Glomerular endothelial cell (primary cell): ENCODE measurements around the gene TMCC3. TPM values are rescaled to one million over a fixed set of nuclear protein-coding genes. Genes with fewer than 3 reads are reported as not detected.
"Not testable (repeated sequence)": the region's sequence is repeated elsewhere in the genome, so short reads cannot be mapped to it uniquely, and the experiment has no call there.

Experiments used
- DNase-seq: peaks from one replicate; pipeline ENCODE4 v3.0.0-alpha.2; 2011; ENCODE audit warnings: low read depth, low spot score; ENCODE audit errors: extremely low read depth
- total RNA-seq: library from RNA; depleted of rRNA; stranded (reverse); fragments of >200 nt; gene quantifications from 2 replicates; pipeline ENCODE4 v1.2.3, GENCODE V29; 2015

Gene TMCC3
- total RNA-seq, 1 donor from 2014 or later = 20.5 TPM

DNA sequence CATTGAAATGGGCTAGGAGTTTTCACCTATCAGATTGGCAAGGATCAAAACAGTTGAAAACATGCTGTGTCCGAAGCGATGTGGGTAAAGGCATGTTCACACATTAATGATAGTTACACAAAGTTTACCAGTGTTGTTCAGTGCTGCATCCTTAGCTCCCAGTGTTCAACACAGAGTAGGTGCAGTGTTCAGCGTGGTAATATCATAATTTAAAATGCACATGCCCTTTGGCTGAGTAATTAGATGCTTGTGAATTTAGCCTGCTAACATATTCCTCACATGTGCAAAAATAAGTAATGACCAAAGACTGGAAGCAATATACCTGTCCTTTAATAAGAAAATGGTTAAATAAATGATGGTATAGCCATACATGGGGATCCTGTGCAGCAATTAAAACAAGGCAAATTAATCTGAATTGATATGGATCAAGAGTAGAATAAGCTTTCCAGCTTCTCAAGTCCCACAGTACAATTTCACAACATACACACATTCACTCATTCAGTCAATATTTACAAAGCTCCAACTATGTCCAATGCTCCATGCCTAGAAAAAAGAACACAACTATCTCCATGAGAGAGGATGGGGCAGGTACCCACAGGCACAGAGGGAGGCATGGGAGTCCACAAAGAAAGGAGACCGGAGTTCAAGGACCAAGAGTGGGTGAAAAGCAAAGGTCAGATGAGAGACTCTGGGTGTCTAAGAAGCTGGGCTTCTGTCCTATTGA, 12.8 kb downstream of the TMCC3 start:
- no peak for DNase-seq

- DNase-seq = no peak
These were observed 13.8 kb downstream of the TMCC3 start for GRCh38 chr12:94636462-94637085.

DNA sequence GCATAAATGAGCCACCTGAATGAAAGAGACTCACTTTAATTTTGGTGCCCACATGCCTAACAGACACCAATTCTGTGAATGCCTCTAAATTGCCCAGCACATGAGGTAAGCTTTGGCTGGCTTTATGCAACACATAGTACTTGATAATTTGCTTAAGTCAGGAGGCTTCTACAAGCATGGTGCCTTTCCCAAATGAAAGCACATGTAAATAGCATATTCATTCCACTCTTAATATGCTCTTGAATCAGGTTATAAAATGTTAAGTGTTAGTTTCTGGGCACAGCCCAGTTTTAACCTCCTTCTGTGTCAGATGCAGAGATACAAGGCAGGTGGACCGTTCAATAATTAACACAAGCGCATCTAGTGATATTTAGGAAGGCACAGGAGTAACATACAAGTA, 15.6 kb downstream of the TMCC3 start:
- no peak for DNase-seq

GRCh38 chr12:94633401-94633800, 17.0 kb downstream of the TMCC3 start:
- DNase-seq = no peak

- no peak for DNase-seq
These were observed 19.3 kb downstream of the TMCC3 start for GRCh38 chr12:94631058-94631457.

DNA sequence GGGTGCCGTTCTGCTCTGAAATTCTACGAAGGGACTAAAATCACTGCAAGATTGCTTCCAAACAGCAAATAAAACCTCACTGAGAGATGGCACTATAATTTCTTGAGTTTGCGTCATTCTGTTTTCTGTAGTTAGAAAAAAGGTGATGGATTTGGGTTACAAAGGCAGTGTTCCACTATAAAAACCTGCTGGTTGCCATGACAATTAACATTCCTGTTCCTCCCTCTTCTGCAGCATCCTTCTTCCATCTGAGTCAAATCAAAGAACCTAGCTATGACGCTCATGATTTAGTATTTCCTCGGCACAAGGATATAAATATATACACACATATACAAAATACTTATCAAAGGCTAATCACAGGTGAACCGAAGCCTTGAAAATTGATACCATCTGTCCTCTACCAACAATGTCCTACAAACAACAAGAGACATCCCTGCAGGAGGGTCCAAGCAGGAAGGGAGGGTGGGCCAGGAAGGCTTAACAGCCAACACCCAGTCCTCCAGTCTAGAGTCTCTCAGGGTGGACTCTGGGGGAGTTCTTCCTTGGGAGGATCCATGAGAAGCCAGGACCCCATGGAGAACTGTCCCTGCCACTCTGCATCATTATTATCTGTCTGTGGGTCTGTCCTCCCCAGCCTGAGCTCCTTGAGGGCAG, 21.4 kb downstream of the TMCC3 start:
- no peak for DNase-seq

DNA sequence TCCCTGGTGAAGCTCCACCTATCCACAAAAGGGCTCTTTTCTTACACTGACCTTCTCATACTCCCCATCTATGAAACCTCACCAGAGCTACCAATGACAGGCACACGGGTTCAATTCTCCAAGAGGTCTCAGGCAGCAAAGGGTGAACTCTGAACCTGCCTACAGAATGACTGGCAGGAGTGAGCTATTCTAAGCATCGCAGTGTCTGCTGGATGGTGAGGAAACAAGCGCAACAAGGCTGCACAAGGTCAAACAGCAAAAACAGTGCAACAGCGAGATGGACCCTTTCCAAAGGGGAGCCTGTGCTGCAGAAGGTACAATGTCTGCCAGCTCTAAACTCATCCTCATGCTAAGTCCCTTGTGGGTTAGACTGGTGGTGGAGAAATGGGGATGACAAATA, 22.0 kb downstream of the TMCC3 start:
- no peak for DNase-seq

- no peak for DNase-seq
These were observed 24.8 kb downstream of the TMCC3 start for GRCh38 chr12:94625531-94625930.

GRCh38 chr12:94623161-94623920, 27.0 kb downstream of the TMCC3 start:
- DNase-seq = no peak

- peak; percentile 72 for DNase-seq
These were observed 27.9 kb downstream of the TMCC3 start for GRCh38 chr12:94622475-94622874.

DNA sequence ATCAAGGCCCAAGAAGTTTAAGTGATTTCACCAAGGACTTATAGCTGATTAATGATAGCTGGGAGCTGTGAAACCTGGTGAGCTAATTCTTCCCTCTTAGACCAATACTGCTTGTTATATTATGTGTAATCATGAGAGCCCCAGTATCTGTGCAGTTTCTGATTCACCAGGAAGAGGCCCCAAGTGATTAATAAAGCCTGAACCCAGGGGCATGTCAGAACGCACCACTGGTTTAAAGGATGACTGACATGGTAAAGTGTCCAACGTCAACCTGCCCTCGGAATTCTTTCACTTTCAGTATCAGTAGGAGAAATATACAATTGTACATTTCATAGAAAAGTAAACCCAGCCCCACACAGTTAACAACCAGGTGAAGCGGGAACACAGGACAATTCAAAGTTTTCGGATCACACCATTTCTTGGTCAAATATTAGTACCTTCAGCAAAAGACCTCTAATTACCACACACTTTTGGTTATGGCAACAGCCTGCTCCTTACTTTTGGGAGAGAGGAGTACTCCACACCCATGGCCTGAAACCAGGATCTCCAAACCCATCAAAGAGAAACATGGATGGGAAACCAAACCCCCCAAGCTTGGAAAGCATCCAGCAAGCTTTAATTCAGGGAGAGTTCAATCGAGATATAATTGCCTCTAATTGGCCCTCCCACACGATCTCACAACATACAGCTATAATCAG, 28.5 kb downstream of the TMCC3 start:
- DNase-seq = no peak

DNA sequence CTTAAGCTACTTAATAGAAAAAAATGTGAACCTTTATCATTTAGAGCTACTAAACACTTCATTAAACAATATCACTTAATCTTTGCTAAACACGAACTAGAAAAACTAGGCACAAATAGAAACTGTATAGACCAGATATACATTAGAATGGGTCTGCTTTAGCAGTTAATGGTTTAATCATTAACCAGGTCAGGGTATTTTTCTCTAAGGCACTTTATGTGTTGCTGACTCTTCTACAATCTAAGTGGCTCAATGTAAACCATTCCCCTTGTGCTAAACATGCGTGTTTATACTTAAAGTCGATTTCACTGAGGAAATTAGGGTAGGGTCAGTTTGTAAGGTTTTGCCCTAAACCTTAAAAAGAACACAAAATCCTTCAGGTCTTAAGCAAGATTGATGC, 29.7 kb downstream of the TMCC3 start:
- no peak for DNase-seq

- DNase-seq = no peak
These were observed 31.2 kb downstream of the TMCC3 start for GRCh38 chr12:94618995-94619695.

DNA sequence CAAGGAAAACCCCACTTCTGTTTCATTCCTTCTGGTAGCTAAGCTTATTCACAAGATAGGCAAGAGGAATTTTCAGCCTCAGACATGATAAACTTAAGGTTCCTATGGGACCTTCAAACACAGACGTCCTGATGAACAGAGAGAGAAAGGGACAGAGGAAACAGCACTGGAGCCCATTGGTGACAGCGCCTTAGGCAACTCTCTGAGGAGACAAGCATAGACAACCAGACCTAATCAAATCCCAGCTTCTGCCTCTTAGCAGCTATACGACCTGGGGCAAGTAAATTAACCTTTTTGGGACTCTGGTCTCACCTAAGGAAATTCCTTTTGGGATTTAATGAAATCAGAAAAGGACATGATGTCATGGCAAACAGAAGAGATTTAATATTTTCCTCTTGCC, 33.3 kb downstream of the TMCC3 start:
- DNase-seq = no peak

DNA sequence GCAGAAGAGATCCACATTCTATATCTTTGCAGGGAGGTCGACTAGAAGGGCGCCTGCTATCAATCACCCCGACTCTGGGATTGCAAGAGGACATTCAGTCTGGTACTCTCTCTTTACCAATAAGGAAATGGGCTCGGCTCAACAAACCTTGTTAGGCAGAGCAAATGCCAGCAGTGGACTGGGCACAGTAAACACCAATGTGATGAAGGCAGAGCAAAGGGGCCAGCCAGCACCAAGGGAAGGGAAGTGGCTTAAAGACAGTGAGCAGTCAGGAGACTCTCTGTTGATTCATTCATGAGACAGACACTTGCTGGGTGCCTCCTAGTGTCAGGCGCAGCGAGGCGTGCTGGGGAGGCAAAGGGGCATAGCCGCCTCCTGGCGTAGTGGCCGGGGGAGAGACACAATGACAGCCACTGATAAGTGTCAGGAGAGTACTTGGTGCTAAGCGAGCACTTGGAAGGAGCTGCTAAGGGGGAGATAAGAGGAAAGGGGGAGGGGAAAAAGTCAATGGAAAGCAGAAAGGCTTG, 34.1 kb downstream of the TMCC3 start:
- DNase-seq = no peak

DNA sequence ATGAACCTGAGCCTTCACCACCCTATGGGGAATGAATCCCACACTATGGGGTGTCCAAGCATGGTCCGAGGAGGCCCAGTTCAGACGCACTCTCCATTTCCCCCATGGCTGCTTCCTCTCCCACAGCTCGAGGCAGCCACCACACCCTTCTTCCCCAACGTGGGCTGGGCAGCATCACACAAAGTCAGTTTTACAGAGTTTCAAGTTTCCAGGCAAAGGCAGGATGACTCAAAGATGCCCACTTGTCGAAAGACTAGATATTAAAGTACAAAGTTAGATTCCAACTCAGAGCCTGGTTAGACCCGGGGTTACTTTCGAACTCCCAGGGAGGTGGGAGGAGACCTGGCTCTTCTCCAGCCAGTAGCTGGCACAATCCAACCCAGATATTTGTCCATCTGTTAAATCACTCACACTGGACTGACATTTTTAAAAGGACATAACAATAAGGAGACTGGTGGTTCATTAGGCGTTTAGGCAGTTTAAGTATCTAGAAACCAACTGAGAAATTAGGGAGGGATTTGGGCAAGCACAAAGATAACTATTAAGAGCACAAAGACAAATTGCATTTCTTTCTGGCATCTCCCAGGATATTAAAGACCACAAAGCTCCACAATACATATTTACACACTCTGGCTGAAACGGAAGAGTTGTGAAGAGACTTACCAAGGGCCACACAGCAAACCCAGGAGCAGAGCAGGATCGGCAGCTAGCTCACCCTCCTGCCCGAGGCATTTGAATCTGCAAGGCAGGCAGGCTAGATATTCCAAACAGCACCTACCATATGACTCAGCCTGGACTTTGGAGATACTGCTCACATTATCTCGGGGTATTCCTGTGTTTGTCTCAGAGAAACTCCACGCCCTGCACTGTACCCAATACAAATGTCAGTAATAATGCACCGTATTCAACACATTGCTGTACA, 34.8 kb downstream of the TMCC3 start:
- no peak for DNase-seq

GRCh38 chr12:94614288-94614721, 36.1 kb downstream of the TMCC3 start:
- DNase-seq = no peak

DNA sequence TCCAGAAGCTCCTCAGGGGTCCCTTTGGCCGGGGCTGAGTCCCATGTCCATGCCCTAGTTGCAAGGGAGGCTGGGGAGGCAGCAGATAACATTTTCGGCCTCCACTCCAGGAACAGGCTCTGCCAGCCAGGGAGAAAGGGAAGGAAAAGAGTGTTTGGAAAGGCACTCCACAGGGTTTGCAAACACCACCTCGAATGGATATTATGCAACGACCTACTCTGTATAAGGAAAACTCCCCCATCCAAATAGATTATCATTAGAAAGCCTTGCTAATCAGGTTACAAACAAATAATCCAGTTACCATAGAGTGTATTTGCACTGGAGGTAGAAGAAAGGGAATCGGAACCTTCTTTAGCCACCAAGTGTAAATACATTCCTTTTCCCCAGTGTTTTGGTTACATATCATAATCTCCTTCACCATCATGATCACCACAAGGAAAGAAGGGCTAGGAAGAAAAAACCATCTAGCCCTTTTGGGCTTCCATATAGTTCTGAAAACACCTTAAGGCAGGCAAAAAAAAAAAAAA, 40.4 kb downstream of the TMCC3 start:
- no peak for DNase-seq

DNA sequence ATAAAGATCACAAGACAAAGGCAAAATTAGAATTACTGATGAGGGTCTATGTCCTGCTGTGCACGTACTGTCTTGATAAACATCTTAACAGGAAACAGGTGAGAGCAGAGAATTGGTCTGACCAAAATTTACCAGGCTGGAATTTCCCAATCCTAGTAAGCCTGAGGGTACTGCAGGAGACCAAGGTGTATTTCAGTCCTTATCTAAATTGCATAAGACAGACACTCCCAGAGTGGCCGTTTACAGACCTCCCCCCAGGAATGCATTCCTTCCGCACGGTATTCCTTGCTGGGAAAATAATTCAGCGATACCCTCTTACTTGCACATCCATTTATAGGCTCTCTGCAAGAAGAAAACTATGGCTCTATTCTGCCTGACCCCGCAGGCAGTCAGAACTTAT, 43.5 kb downstream of the TMCC3 start:
- not testable (repeated sequence) for DNase-seq
